GM23338 (cell line): ENCODE data around the gene IGFBPL1. TPM values are rescaled to one million over a fixed set of nuclear protein-coding genes. Genes with fewer than 3 reads are reported as not detected.

Experiments used
- ATAC-seq: fragments of 200-7000 bp; cut with Tn5 transposase; 3 replicates; pipeline ENCODE4 v1.9.1; 2020
- DNase-seq: peaks from one replicate; pipeline ENCODE4 v3.0.0-alpha.2; 2015; ENCODE audit warnings: low spot score
- H2AFZ ChIP-seq: fragments of 200-600 bp; sonication (generic); 2 replicates; pipeline ENCODE4 v1.8.0; 2016; ENCODE audit warnings: antibody characterized with exemption, mild to moderate bottlenecking, moderate library complexity
- H3F3A ChIP-seq: fragments of 200-600 bp; sonication (generic); replicated peaks from 2 replicates; pipeline ENCODE4 v1.8.0; 2017; ENCODE audit warnings: antibody characterized with exemption, mixed run types, low read depth
- H3K27ac ChIP-seq: fragments of 200-600 bp; sonication (generic); 2 replicates; pipeline ENCODE4 v1.6.1; 2016; ENCODE audit warnings: low read depth
- H3K27me3 ChIP-seq: fragments of 200-600 bp; sonication (generic); 2 replicates; pipeline ENCODE4 v1.8.0; 2016; ENCODE audit warnings: mild to moderate bottlenecking, mixed run types, moderate library complexity; ENCODE audit not compliant: insufficient read depth
- H3K36me3 ChIP-seq: fragments of 200-600 bp; sonication (generic); 2 replicates; pipeline ENCODE4 v1.8.0; 2016; ENCODE audit warnings: mild to moderate bottlenecking; ENCODE audit not compliant: insufficient read depth
- H3K4me1 ChIP-seq: fragments of 200-600 bp; sonication (generic); 2 replicates; pipeline ENCODE4 v1.8.0; 2016; ENCODE audit warnings: mild to moderate bottlenecking, moderate library complexity; ENCODE audit not compliant: insufficient read depth
- H3K4me2 ChIP-seq: fragments of 200-600 bp; sonication (generic); 2 replicates; pipeline ENCODE4 v1.7.1; 2017; ENCODE audit warnings: mixed run types
- H3K4me3 ChIP-seq: fragments of 200-600 bp; sonication (generic); 2 replicates; pipeline ENCODE4 v1.6.1; 2016; ENCODE audit warnings: mixed run types
- H3K79me2 ChIP-seq: fragments of 200-600 bp; sonication (generic); replicated peaks from 2 replicates; pipeline ENCODE4 v1.8.0; 2017; ENCODE audit warnings: mild to moderate bottlenecking; ENCODE audit not compliant: insufficient read depth
- H3K9me2 ChIP-seq: fragments of 200-600 bp; sonication (generic); 2 replicates; pipeline ENCODE4 v1.8.0; 2017; ENCODE audit not compliant: insufficient read depth
- H4K20me1 ChIP-seq: fragments of 200-600 bp; sonication (generic); replicated peaks from 2 replicates; pipeline ENCODE4 v1.8.0; 2017; ENCODE audit warnings: mild to moderate bottlenecking; ENCODE audit not compliant: insufficient read depth
- H3K27ac Mint-ChIP-seq: 2 replicates; pipeline ENCODE4 v1.8.0; 2020; ENCODE audit warnings: inconsistent platforms, mild to moderate bottlenecking, moderate library complexity, mixed read lengths
- H3K27me3 Mint-ChIP-seq: 3 replicates; pipeline ENCODE4 v1.8.0; 2022; ENCODE audit warnings: low read depth, mild to moderate bottlenecking, moderate library complexity, mixed read lengths, inconsistent platforms; ENCODE audit not compliant: insufficient read depth, poor library complexity
- H3K36me3 Mint-ChIP-seq: 3 replicates; pipeline ENCODE4 v1.8.0; 2021; ENCODE audit warnings: low read depth, mild to moderate bottlenecking, inconsistent platforms, moderate library complexity, mixed read lengths
- H3K4me1 Mint-ChIP-seq: 3 replicates; pipeline ENCODE4 v1.8.0; 2020; ENCODE audit warnings: mild to moderate bottlenecking, inconsistent platforms, mixed read lengths
- H3K4me3 Mint-ChIP-seq: 3 replicates; pipeline ENCODE4 v1.8.0; 2021; ENCODE audit warnings: moderate library complexity, mild to moderate bottlenecking, inconsistent platforms, mixed read lengths
- H3K9me3 Mint-ChIP-seq: 3 replicates; pipeline ENCODE4 v1.8.0; 2020; ENCODE audit warnings: moderate library complexity, mild to moderate bottlenecking, inconsistent platforms, mixed read lengths
- CREB1 ChIP-seq: fragments of 250-450 bp; sonication (Bioruptor Pico); IDR thresholded peaks from 2 replicates; pipeline ENCODE4 v1.5.0; 2020; ENCODE audit warnings: low read depth, mild to moderate bottlenecking, moderate library complexity
- EZH2 ChIP-seq: fragments of 200-600 bp; sonication (generic); IDR thresholded peaks from one replicate; pipeline ENCODE4 v1.8.0; 2017; ENCODE audit warnings: antibody characterized with exemption, mild to moderate bottlenecking, low read depth; ENCODE audit not compliant: unreplicated experiment
- EZH2phosphoT487 ChIP-seq: fragments of 200-600 bp; sonication (generic); IDR thresholded peaks from one replicate; pipeline ENCODE4 v1.8.1; 2018; ENCODE audit warnings: antibody characterized with exemption; ENCODE audit not compliant: unreplicated experiment
- JUNB ChIP-seq: IDR thresholded peaks from one replicate; pipeline ENCODE4 v1.6.1; 2016; ENCODE audit warnings: antibody characterized with exemption; ENCODE audit not compliant: unreplicated experiment
- NANOG ChIP-seq: IDR thresholded peaks from 2 replicates; pipeline ENCODE4 v1.6.1; 2016; ENCODE audit warnings: antibody characterized with exemption, borderline replicate concordance
- POLR2AphosphoS5 ChIP-seq: IDR thresholded peaks from 2 replicates; pipeline ENCODE4 v1.6.1; 2016; ENCODE audit warnings: antibody characterized with exemption, low read depth
- STAT1 ChIP-seq: IDR thresholded peaks from one replicate; pipeline ENCODE4 v1.6.1; 2016; ENCODE audit warnings: antibody characterized with exemption; ENCODE audit not compliant: unreplicated experiment
- ZNF114 ChIP-seq: fragments of 250-450 bp; sonication (Bioruptor Pico); IDR thresholded peaks from 2 replicates; pipeline ENCODE4 v1.5.0; 2020; ENCODE audit warnings: mild to moderate bottlenecking, moderate library complexity
- ZNF331 ChIP-seq: fragments of 250-450 bp; sonication (Bioruptor Pico); IDR thresholded peaks from 2 replicates; pipeline ENCODE4 v1.5.0; 2020; ENCODE audit warnings: low read depth, mild to moderate bottlenecking, moderate library complexity
- ZNF462 ChIP-seq: fragments of 250-450 bp; sonication (Bioruptor Pico); IDR thresholded peaks from 2 replicates; pipeline ENCODE4 v1.5.0; 2020; ENCODE audit warnings: mild to moderate bottlenecking, moderate library complexity
- polyA plus RNA-seq: library from polyadenylated mRNA; unstranded; fragments of >200 nt; fragmentation: Nextera tagmentation; extraction: Ambion mirVana; gene quantifications from 2 replicates; pipeline ENCODE4 v1.2.1, GENCODE V29; 2016
- total RNA-seq: library from RNA; depleted of rRNA; stranded (reverse); fragments of >200 nt; shearing (Covaris generic); gene quantifications from 2 replicates; pipeline ENCODE4 v1.2.3, GENCODE V29; 2014
- TF ChIP-seq, protein P1 (sequence below), 2 experiments: fragments of 200-600 bp in 1 of 2; sonication (generic) in 1 of 2; conservative IDR thresholded peaks; 2 replicates each; pipeline versions ENCODE4 v1.5.1 to v1.6.1; 2016 to 2017; ENCODE audit warnings: antibody characterized with exemption in 2 of 2, low read depth in 2 of 2, mild to moderate bottlenecking in 2 of 2, moderate library complexity in 1 of 2
- TF ChIP-seq, protein P2 (sequence below): IDR thresholded peaks from one replicate; pipeline ENCODE4 v1.6.1; 2018; ENCODE audit warnings: antibody characterized with exemption; ENCODE audit not compliant: unreplicated experiment
- TF ChIP-seq, protein P3 (sequence below): IDR thresholded peaks from 2 replicates; pipeline ENCODE4 v1.6.1; 2016; ENCODE audit warnings: antibody characterized with exemption

Gene IGFBPL1
- total and polyA plus RNA-seq, 2 experiments from 2014 or later: 9.4 to 75.6 TPM

GRCh38 chr9:38440516-38440915 is 16.3 kb upstream of the IGFBPL1 start:
- H3K27me3 Mint-ChIP-seq: peaks cover 10% of the 10 kb centered on the region
- Histone ChIP-seq H3K27ac (no peak overlapping the region), H3F3A (no peaks in the 10 kb centered on the region), H3K4me1 (no peaks in the 10 kb centered on the region; the same call in none of the 2 replicates), H3K9me2 (0 out of 2 replicates have a peak, but pooled peaks cover 6% of the 10 kb centered on the region), H2AFZ (no peak overlapping the region; the same call in 1 of the 2 replicates), H3K4me2 (no peak overlapping the region), H3K4me3 (no peak overlapping the region), H4K20me1 (no peaks in the 10 kb centered on the region; the same call in 1 of the 2 replicates), H3K27me3 (no peaks in the 10 kb centered on the region), H3K79me2 (no peaks in the 10 kb centered on the region), H3K36me3 (no peaks in the 10 kb centered on the region)
- no peaks in the 10 kb centered on the region; the same call in 2 of the 3 replicates for H3K9me3 Mint-ChIP-seq
- H3K36me3 Mint-ChIP-seq: no peaks in the 10 kb centered on the region
- DNase-seq (no peak), ATAC-seq (no peak)
- no peak overlapping the region for H3K27ac Mint-ChIP-seq
- no peak overlapping the region for H3K4me3 Mint-ChIP-seq
- H3K4me1 Mint-ChIP-seq: peaks cover 4% of the 10 kb centered on the region
- TF ChIP-seq, protein P1, sequence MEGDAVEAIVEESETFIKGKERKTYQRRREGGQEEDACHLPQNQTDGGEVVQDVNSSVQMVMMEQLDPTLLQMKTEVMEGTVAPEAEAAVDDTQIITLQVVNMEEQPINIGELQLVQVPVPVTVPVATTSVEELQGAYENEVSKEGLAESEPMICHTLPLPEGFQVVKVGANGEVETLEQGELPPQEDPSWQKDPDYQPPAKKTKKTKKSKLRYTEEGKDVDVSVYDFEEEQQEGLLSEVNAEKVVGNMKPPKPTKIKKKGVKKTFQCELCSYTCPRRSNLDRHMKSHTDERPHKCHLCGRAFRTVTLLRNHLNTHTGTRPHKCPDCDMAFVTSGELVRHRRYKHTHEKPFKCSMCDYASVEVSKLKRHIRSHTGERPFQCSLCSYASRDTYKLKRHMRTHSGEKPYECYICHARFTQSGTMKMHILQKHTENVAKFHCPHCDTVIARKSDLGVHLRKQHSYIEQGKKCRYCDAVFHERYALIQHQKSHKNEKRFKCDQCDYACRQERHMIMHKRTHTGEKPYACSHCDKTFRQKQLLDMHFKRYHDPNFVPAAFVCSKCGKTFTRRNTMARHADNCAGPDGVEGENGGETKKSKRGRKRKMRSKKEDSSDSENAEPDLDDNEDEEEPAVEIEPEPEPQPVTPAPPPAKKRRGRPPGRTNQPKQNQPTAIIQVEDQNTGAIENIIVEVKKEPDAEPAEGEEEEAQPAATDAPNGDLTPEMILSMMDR (conservative IDR thresholded peaks at IDR 0.05; ENCODE audit: low read depth in 2 of 2): no peak
- TF ChIP-seq ZNF114 (no peak), EZH2 (no peak), STAT1 (no peak), NANOG (no peak), ZNF462 (CRISPR knock-in tag) (no peak), EZH2phosphoT487 (no peak), JUNB (no peak), CREB1 (CRISPR knock-in tag) (no peak), ZNF331 (CRISPR knock-in tag) (no peak), POLR2AphosphoS5 (no peak)
- TF ChIP-seq, protein P2, sequence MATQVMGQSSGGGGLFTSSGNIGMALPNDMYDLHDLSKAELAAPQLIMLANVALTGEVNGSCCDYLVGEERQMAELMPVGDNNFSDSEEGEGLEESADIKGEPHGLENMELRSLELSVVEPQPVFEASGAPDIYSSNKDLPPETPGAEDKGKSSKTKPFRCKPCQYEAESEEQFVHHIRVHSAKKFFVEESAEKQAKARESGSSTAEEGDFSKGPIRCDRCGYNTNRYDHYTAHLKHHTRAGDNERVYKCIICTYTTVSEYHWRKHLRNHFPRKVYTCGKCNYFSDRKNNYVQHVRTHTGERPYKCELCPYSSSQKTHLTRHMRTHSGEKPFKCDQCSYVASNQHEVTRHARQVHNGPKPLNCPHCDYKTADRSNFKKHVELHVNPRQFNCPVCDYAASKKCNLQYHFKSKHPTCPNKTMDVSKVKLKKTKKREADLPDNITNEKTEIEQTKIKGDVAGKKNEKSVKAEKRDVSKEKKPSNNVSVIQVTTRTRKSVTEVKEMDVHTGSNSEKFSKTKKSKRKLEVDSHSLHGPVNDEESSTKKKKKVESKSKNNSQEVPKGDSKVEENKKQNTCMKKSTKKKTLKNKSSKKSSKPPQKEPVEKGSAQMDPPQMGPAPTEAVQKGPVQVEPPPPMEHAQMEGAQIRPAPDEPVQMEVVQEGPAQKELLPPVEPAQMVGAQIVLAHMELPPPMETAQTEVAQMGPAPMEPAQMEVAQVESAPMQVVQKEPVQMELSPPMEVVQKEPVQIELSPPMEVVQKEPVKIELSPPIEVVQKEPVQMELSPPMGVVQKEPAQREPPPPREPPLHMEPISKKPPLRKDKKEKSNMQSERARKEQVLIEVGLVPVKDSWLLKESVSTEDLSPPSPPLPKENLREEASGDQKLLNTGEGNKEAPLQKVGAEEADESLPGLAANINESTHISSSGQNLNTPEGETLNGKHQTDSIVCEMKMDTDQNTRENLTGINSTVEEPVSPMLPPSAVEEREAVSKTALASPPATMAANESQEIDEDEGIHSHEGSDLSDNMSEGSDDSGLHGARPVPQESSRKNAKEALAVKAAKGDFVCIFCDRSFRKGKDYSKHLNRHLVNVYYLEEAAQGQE: no peak
- TF ChIP-seq, protein P3, sequence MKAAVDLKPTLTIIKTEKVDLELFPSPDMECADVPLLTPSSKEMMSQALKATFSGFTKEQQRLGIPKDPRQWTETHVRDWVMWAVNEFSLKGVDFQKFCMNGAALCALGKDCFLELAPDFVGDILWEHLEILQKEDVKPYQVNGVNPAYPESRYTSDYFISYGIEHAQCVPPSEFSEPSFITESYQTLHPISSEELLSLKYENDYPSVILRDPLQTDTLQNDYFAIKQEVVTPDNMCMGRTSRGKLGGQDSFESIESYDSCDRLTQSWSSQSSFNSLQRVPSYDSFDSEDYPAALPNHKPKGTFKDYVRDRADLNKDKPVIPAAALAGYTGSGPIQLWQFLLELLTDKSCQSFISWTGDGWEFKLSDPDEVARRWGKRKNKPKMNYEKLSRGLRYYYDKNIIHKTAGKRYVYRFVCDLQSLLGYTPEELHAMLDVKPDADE: no peak
